DOHH2 (cell line): ENCODE results near the gene TGFBR3L.

Experiments used
- H3F3A ChIP-seq: fragments of 200-600 bp; sonication (generic), shearing (Covaris generic); 2 replicates; pipeline ENCODE4 v1.6.0; 2016; ENCODE audit warnings: antibody characterized with exemption, mild to moderate bottlenecking; ENCODE audit not compliant: control insufficient read depth, insufficient read depth
- H3K27ac ChIP-seq: fragments of 200-600 bp; sonication (generic); 2 replicates; pipeline ENCODE4 v1.5.1; 2014; ENCODE audit warnings: low read depth, mild to moderate bottlenecking, low read length, moderate library complexity
- H3K27me3 ChIP-seq: fragments of 200-600 bp; sonication (generic); 2 replicates; pipeline ENCODE4 v1.6.1; 2014; ENCODE audit warnings: mild to moderate bottlenecking, low read length, mixed read lengths; ENCODE audit not compliant: control insufficient read depth
- H3K36me3 ChIP-seq: fragments of 200-600 bp; sonication (generic); 2 replicates; pipeline ENCODE4 v1.6.1; 2014; ENCODE audit warnings: mild to moderate bottlenecking, low read length, moderate library complexity, mixed read lengths; ENCODE audit not compliant: control insufficient read depth
- H3K4me1 ChIP-seq: fragments of 200-600 bp; sonication (generic); 2 replicates; pipeline ENCODE4 v1.6.1; 2014; ENCODE audit warnings: mild to moderate bottlenecking, low read length, mixed read lengths; ENCODE audit not compliant: control insufficient read depth
- H3K4me2 ChIP-seq: fragments of 200-600 bp; sonication (generic); 2 replicates; pipeline ENCODE4 v1.6.0; 2014; ENCODE audit warnings: mild to moderate bottlenecking, low read length, moderate library complexity
- H3K4me3 ChIP-seq: fragments of 200-600 bp; sonication (generic); 2 replicates; pipeline ENCODE4 v1.5.1; 2014; ENCODE audit warnings: mild to moderate bottlenecking, low read length, mixed read lengths
- H3K79me2 ChIP-seq: fragments of 200-600 bp; sonication (generic); 2 replicates; pipeline ENCODE4 v1.6.1; 2014; ENCODE audit warnings: mild to moderate bottlenecking, low read length, mixed read lengths; ENCODE audit not compliant: control insufficient read depth
- H3K9me2 ChIP-seq: fragments of 200-600 bp; sonication (generic); replicated peaks from 2 replicates; pipeline ENCODE4 v1.6.1; 2014; ENCODE audit warnings: mild to moderate bottlenecking, low read length, mixed read lengths; ENCODE audit not compliant: control insufficient read depth
- H3K9me3 ChIP-seq: fragments of 200-600 bp; sonication (generic); 2 replicates; pipeline ENCODE4 v1.6.1; 2014; ENCODE audit warnings: antibody characterized with exemption, low read length, mixed read lengths; ENCODE audit not compliant: control insufficient read depth, insufficient read depth
- H4K20me1 ChIP-seq: fragments of 200-600 bp; sonication (generic); 2 replicates; pipeline ENCODE4 v1.6.0; 2014; ENCODE audit warnings: low read depth, mild to moderate bottlenecking, antibody characterized with exemption, low read length, moderate library complexity; ENCODE audit not compliant: control insufficient read depth, insufficient read depth
- CTCF ChIP-seq: fragments of 200-600 bp; sonication (generic); IDR thresholded peaks from one replicate; pipeline ENCODE4 v1.5.1; 2014; ENCODE audit warnings: antibody characterized with exemption, mild to moderate bottlenecking, low read depth, low read length; ENCODE audit not compliant: poor library complexity, severe bottlenecking
- EZH2phosphoT487 ChIP-seq: fragments of 200-600 bp; sonication (generic); IDR thresholded peaks from 2 replicates; pipeline ENCODE4 v1.6.1; 2017; ENCODE audit warnings: borderline replicate concordance, mild to moderate bottlenecking, antibody characterized with exemption, low read length, moderate library complexity, mixed read lengths

TGFBR3L gene

GRCh38 chr19:7874076-7874896, 40.3 kb upstream of the TGFBR3L start, which contains the start of gene PRR36:
Gene PRR36 (minus strand): TSS chr19:7874390. CDS start chr19:7873689, 701 bp downstream.
- no peak within 1 kb of the TSS for H3K27ac ChIP-seq
- H3K4me3 ChIP-seq, result no peak within 1 kb of the TSS
- peaks cover 9% of the 10 kb centered on the region for H3F3A ChIP-seq
- peak within 1 kb of the TSS; percentile 29; the same call in 1 of the 2 replicates for H3K4me2 ChIP-seq
- no peaks in the 10 kb centered on the region for H4K20me1 ChIP-seq
- H3K27me3 ChIP-seq, result peaks cover 13% of the 10 kb centered on the region
- no peaks in the 10 kb centered on the region for H3K79me2 ChIP-seq
- TF ChIP-seq CTCF (no peak), EZH2phosphoT487 (no peak; the same call in 1 of the 2 replicates)
- H3K9me3 ChIP-seq, result no peaks in the 10 kb centered on the region; the same call in 1 of the 2 replicates
- no peaks in the 10 kb centered on the region for H3K36me3 ChIP-seq
- no peaks in the 10 kb centered on the region for H3K9me2 ChIP-seq
- H3K4me1 ChIP-seq, result peaks cover 38% of the 10 kb centered on the region

GRCh38 chr19:7874897-7875273, 39.7 kb upstream of the TGFBR3L start:
- H3K4me2 ChIP-seq, result 0 out of 2 replicates have a peak overlapping the region, but pooled peaks have one; percentile 29

GRCh38 chr19:7877249-7877836, 37.3 kb upstream of the TGFBR3L start:
- Histone ChIP-seq H3F3A (no peaks in the 10 kb centered on the region), H3K79me2 (no peaks in the 10 kb centered on the region), H3K9me2 (no peaks in the 10 kb centered on the region), H3K27me3 (peaks cover 13% of the 10 kb centered on the region), H3K4me2 (no peak overlapping the region), H3K4me1 (peaks cover 8% of the 10 kb centered on the region), H3K4me3 (no peak overlapping the region), H3K36me3 (no peaks in the 10 kb centered on the region), H3K9me3 (no peaks in the 10 kb centered on the region), H4K20me1 (no peaks in the 10 kb centered on the region), H3K27ac (no peak overlapping the region)
- TF ChIP-seq CTCF (no peak), EZH2phosphoT487 (no peak)

More at GRCh38 chr19:7874897-7875273, 39.7 kb upstream of the TGFBR3L start:
- Histone ChIP-seq H3K36me3 (no peaks in the 10 kb centered on the region), H3K4me3 (no peak overlapping the region), H3K9me2 (no peaks in the 10 kb centered on the region), H3K4me1 (peaks cover 32% of the 10 kb centered on the region), H3K9me3 (no peaks in the 10 kb centered on the region; the same call in 1 of the 2 replicates), H3F3A (peaks cover 9% of the 10 kb centered on the region), H3K79me2 (no peaks in the 10 kb centered on the region), H3K27ac (no peak overlapping the region), H4K20me1 (no peaks in the 10 kb centered on the region), H3K27me3 (peaks cover 13% of the 10 kb centered on the region)
- TF ChIP-seq CTCF, result no peak
- no peak for TF ChIP-seq EZH2phosphoT487
